Right cardiac atrium (tissue), 5 donors: Measurements from ENCODE around the gene AMZ1. TPM values are rescaled to one million over a fixed set of nuclear protein-coding genes. Genes with fewer than 3 reads are reported as not detected.
"Not testable (repeated sequence)": the region's sequence is repeated elsewhere in the genome, so short reads cannot be mapped to it uniquely, and the experiment has no call there.

Source experiments
- ATAC-seq, 2 donors: fragments of 200-7000 bp; cut with Tn5 transposase; one replicate each; pipeline versions ENCODE4 v1.8.0 to v1.9.1; 2020; ENCODE audit warnings: moderate library complexity in 2 of 2, mild to moderate bottlenecking in 1 of 2
- DNase-seq, 3 donors: peaks; one replicate each; pipeline ENCODE4 v3.0.0-alpha.2; 2020
- H3K27ac ChIP-seq: one replicate; pipeline ENCODE4 v1.5.1; 2013; ENCODE audit warnings: mild to moderate bottlenecking, low read length, control low read depth, moderate library complexity
- H3K27me3 ChIP-seq: one replicate; pipeline ENCODE4 v1.6.1; 2013; ENCODE audit not compliant: control insufficient read depth, insufficient read depth
- H3K4me1 ChIP-seq: one replicate; pipeline ENCODE4 v1.6.1; 2013; ENCODE audit warnings: low read length; ENCODE audit not compliant: control insufficient read depth, insufficient read depth
- H3K4me3 ChIP-seq: one replicate; pipeline ENCODE4 v1.5.1; 2013; ENCODE audit warnings: low read length, control low read depth
- H3K9me3 ChIP-seq: one replicate; pipeline ENCODE4 v1.6.1; 2013; ENCODE audit warnings: low read length; ENCODE audit not compliant: control insufficient read depth
- WGBS: extraction: QIAGEN DNeasy Blood & Tissue Kit; methylation state at CpG from one replicate; pipeline ENCODE4 v1.1.7; 2013; 5-methylcytosine and 5-hydroxymethylcytosine counted together
- intact Hi-C, 4 donors: fragments of 100-400 bp; cut with DNase I; formaldehyde crosslinking; loops; one replicate each; pipeline versions ENCODE4 v1.11.0 to v1.14.0; 2022 to 2023
- polyA plus RNA-seq: library from polyadenylated mRNA; stranded (reverse); fragments of 200-250 nt; gene quantifications from one replicate; pipeline ENCODE4 v1.2.3, GENCODE V29; 2013
- total RNA-seq, 4 donors: library from RNA; stranded (reverse); fragmentation: NEBNext Ultra II Directional; extraction: Animal tissue kit (Norgen Biotek cat#: 25700); gene quantifications; one replicate each; pipeline ENCODE4 v1.2.1, GENCODE V29; 2021
- donor health status: healthy with polysubstance abuse.
- donor health status: DM: no; HTN: yes; CAD: no.
- donor health status: DM: no; HTN: no; CAD: no.
- donor health status: DM: no; HTN: yes; CAD: no; lungs with severe emphysema.
- donor health status: DM: yes; HTN: yes; CAD: no.

AMZ1 gene
- total and polyA plus RNA-seq, 5 donors: 0.36 to 1.0 (median 0.88) TPM

GRCh38 chr7:2686101-2686500 lies 1.9 kb upstream of the AMZ1 start:
- Histone ChIP-seq H3K9me3 (no peaks in the 10 kb centered on the region), H3K4me3 (no peak overlapping the region), H3K27me3 (no peaks in the 10 kb centered on the region), H3K4me1 (peaks cover 3% of the 10 kb centered on the region), H3K27ac (no peak overlapping the region)
- intact Hi-C loops: loop anchor here in 2 of 4 donors (10.0 kb wide), 2 partner anchors 211 to 241 kb away; partner anchors contain the start of gene GRIFIN (in 1 of the 2)
- 95% methylated on average over 14 of the region's 14 CpGs for WGBS
- peak in 1 of 3 donors; percentile 17 for DNase-seq
- no peak for ATAC-seq

GRCh38 chr7:2687338-2687869 lies 598 bp upstream of the AMZ1 start:
- peak in 2 of 3 donors; percentile 63 to 65 for DNase-seq
- Histone ChIP-seq H3K9me3 (no peaks in the 10 kb centered on the region), H3K4me1 (peaks cover 3% of the 10 kb centered on the region), H3K27me3 (no peaks in the 10 kb centered on the region), H3K4me3 (no peak overlapping the region), H3K27ac (no peak overlapping the region)
- intact Hi-C loops: loop anchor here in 2 of 4 donors (10.0 kb wide), 2 partner anchors 213 to 243 kb away; partner anchors contain the start of gene GRIFIN (in 1 of the 2)
- WGBS: 32% methylated on average over 17 of the region's 17 CpGs
- ATAC-seq: peak; percentile 7 to 10

GRCh38 chr7:2688409-2689342 lies 674 bp downstream of the AMZ1 start:
- DNase-seq: peak in 2 of 3 donors; percentile 14 to 54
- intact Hi-C loops: loop anchor here in 2 of 4 donors (10.0 kb wide), 2 partner anchors 214 to 244 kb away; partner anchors contain the start of gene GRIFIN (in 1 of the 2)
- WGBS: 15% methylated on average over 62 of the region's 62 CpGs
- Histone ChIP-seq H3K9me3 (no peaks in the 10 kb centered on the region), H3K27me3 (no peaks in the 10 kb centered on the region), H3K27ac (no peak overlapping the region), H3K4me3 (peak overlapping the region; percentile 47), H3K4me1 (peaks cover 3% of the 10 kb centered on the region)
- ATAC-seq: no peak

GRCh38 chr7:2689343-2689847 lies 1.4 kb downstream of the AMZ1 start:
- 74% methylated on average over 16 of the region's 16 CpGs for WGBS
- no peak overlapping the region for H3K4me3 ChIP-seq
- DNase-seq (peak in 2 of 3 donors; percentile 9 to 17), ATAC-seq (no peak)
- no peaks in the 10 kb centered on the region for H3K27me3 ChIP-seq
- intact Hi-C loops: loop anchor here in 2 of 4 donors (10.0 kb wide), 2 partner anchors 215 to 245 kb away; partner anchors contain the start of gene GRIFIN (in 1 of the 2)
- H3K27ac ChIP-seq: no peak overlapping the region
- no peaks in the 10 kb centered on the region for H3K9me3 ChIP-seq
- peaks cover 3% of the 10 kb centered on the region for H3K4me1 ChIP-seq

- WGBS: 68% methylated on average over 23 of the region's 23 CpGs
- ATAC-seq (no peak), DNase-seq (peak in 2 of 3 donors; percentile 20 to 27)
- Histone ChIP-seq H3K9me3 (no peaks in the 10 kb centered on the region), H3K27ac (no peak overlapping the region), H3K4me1 (peaks cover 3% of the 10 kb centered on the region), H3K4me3 (no peak overlapping the region), H3K27me3 (no peaks in the 10 kb centered on the region)
- intact Hi-C loops: loop anchor here in 2 of 4 donors (10.0 kb wide), 2 partner anchors 215 to 245 kb away; partner anchors contain the start of gene GRIFIN (in 1 of the 2)
Observed at GRCh38 chr7:2689951-2690705, 2.1 kb downstream of the AMZ1 start.

- intact Hi-C loops: no loop called here
- ATAC-seq (no peak), DNase-seq (peak in 2 of 3 donors; percentile 5 to 46)
- H3K27ac ChIP-seq: no peak overlapping the region
- H3K4me1 ChIP-seq: peaks cover 3% of the 10 kb centered on the region
- no peaks in the 10 kb centered on the region for H3K9me3 ChIP-seq
- no peaks in the 10 kb centered on the region for H3K27me3 ChIP-seq
- H3K4me3 ChIP-seq: no peak overlapping the region
- 84% methylated on average over 18 of the region's 18 CpGs for WGBS
Observed at GRCh38 chr7:2691011-2691707, 3.2 kb downstream of the AMZ1 start.

- H3K27me3 ChIP-seq, ATAC-seq, H3K27ac ChIP-seq, H3K4me1 ChIP-seq, H3K4me3 ChIP-seq, intact Hi-C loops, H3K9me3 ChIP-seq: not testable (repeated sequence)
- peak in 2 of 3 donors; percentile 6 to 31 for DNase-seq
- WGBS: 95% methylated on average over 23 of the region's 23 CpGs
Observed at GRCh38 chr7:2691932-2692439, 4.0 kb downstream of the AMZ1 start.

- H3K27ac ChIP-seq: no peak overlapping the region
- intact Hi-C loops: no loop called here
- no peak for ATAC-seq
- peaks cover 3% of the 10 kb centered on the region for H3K4me1 ChIP-seq
- no peaks in the 10 kb centered on the region for H3K9me3 ChIP-seq
- 88% methylated on average over 14 of the region's 14 CpGs for WGBS
- peak in 2 of 3 donors; percentile 33 to 45 for DNase-seq
- H3K27me3 ChIP-seq: no peaks in the 10 kb centered on the region
- no peak overlapping the region for H3K4me3 ChIP-seq
Observed at GRCh38 chr7:2692543-2692942, 4.5 kb downstream of the AMZ1 start.

GRCh38 chr7:2693420-2694121 lies 5.6 kb downstream of the AMZ1 start:
- intact Hi-C loops, H3K4me3 ChIP-seq, H3K4me1 ChIP-seq, H3K27me3 ChIP-seq, ATAC-seq, H3K9me3 ChIP-seq, H3K27ac ChIP-seq: not testable (repeated sequence)
- DNase-seq: peak in 2 of 3 donors; percentile 13 to 14
- 88% methylated on average over 19 of the region's 19 CpGs for WGBS
